Measurements from ENCODE around the gene NFKBIL1.
"Not testable (repeated sequence)": the region's sequence is repeated elsewhere in the genome, so short reads cannot be mapped to it uniquely, and the experiment has no call there.

NFKBIL1 gene

DNA sequence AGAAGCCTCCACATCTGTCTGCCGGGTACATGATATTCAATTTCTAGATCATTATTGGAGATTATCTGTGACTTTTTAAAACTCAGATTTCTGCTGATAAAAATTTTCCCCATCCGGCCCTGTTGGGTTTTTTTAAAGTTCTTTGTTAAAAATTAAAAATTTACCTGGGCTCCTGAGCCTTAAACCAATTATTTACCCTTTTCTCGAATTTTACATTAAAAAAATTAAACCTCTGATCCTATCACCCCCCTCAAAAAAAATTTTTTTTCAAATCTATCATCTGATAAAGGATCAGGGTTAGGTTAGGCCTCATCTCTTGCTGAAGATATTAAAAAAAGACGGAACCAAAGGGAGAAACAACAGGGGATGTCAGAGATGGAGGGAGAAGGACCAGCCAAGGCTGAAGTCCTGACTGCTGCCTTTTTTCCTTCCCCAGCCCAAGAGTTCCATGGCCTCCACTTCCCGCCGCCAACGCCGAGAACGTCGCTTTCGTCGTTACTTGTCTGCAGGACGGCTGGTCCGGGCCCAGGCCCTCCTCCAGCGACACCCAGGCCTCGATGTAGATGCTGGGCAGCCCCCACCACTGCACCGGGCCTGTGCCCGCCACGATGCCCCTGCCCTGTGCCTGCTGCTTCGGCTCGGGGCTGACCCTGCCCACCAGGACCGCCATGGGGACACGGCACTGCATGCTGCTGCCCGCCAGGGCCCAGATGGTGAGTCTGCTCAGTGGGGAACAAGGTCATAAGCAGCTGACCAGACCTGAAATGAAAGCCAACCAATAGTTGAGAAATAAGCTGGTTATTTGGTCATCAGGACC lies 527 bp downstream of the NFKBIL1 start:
- CTCF ChIA-PET = interaction anchor here (0.7 to 6.3 kb wide), 2 partner anchors 36 to 51 kb away, joined by 5 to 96 read pairs; no protein-coding TSS in a partner anchor
- TF ChIP-seq CTCF (conservative IDR thresholded peaks at IDR 0.05; ENCODE audit: low read depth) = no peak
- H3K27ac ChIP-seq = peak overlapping the region; percentile 76
- DNase-seq (ENCODE audit: low spot score) = no peak
- POLR2A ChIA-PET (ENCODE audit: low non-redundant PET) = no interaction called here

- CTCF ChIA-PET = interaction anchor here (6.3 kb wide), 1 partner anchor 50 kb away, joined by 96 read pairs; no protein-coding TSS in a partner anchor
- no peak for DNase-seq (ENCODE audit: low spot score)
- POLR2A ChIA-PET (ENCODE audit: low non-redundant PET) = no interaction called here
- H3K27ac ChIP-seq = peak overlapping the region; percentile 76
- TF ChIP-seq CTCF (conservative IDR thresholded peaks at IDR 0.05; ENCODE audit: low read depth) = no peak
These were observed 1.1 kb downstream of the NFKBIL1 start for GRCh38 chr6:31548544-31548873.

DNA sequence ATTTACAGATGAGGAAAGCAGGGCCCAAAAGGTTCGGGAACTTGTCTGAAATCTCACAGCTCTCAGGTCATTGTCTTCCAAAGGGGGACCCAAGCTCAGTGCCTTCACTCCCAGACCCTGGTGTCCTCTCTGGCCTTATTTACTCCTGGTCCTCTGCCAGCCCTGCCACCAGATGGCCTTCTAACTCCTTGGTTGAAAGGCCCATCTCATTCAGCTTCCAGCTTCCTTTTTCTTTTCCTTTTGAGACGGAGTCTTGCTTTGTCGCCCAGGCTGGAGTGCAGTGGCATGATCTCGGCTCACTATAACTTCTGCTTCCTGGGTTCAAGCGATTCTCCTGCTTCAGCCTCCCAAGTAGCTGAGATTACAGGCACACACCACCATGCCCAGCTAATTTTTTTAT lies 4.0 kb downstream of the NFKBIL1 start:
- CTCF ChIA-PET = interaction anchor here (0.6 to 1.5 kb wide), 4 partner anchors 30 to 57 kb away, joined by 3 to 16 read pairs (median 6); no protein-coding TSS in a partner anchor

DNA sequence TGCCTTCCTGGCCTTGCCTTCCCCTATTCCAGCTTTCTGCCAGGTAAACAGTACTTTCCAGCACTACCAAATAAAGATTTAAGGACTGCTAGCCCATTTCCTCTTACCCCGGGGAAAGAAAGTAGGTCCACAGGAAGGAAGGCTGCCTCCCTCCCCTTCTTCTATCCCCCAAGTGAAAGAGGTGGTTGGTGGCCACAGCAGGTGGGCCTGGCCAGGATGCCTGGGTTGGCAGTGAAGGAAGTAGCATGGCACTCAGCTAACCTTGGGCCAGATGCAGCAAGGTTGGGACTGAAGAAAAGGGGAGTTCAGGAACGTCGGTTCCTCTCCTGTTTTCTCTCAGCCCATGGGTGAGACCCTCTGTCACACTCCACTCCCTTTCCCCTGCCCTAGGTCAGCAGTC lies 8.9 kb downstream of the NFKBIL1 start:
- CTCF ChIA-PET = interaction anchor here (1.7 kb wide), 1 partner anchor 42 kb away, joined by 9 read pairs; no protein-coding TSS in a partner anchor
- no peak overlapping the region for H3K27ac ChIP-seq
- POLR2A ChIA-PET (ENCODE audit: low non-redundant PET) = no interaction called here
- DNase-seq (ENCODE audit: low spot score) = no peak
- TF ChIP-seq CTCF (conservative IDR thresholded peaks at IDR 0.05; ENCODE audit: low read depth) = no peak

More for the DNA sequence above, 4.0 kb downstream of the NFKBIL1 start:
- H3K27ac ChIP-seq = peak overlapping the region; percentile 16; the same call in 1 of the 2 replicates
- DNase-seq (ENCODE audit: low spot score) = not testable (repeated sequence)
- POLR2A ChIA-PET (ENCODE audit: low non-redundant PET) = interaction anchor here (0.6 to 1.1 kb wide), 2 partner anchors 47 to 139 kb away, joined by 3 to 10 read pairs; no protein-coding TSS in a partner anchor

GRCh38 chr6:31557443-31558317 lies 10.3 kb downstream of the NFKBIL1 start:
- DNase-seq (ENCODE audit: low spot score) = no peak
- ChIA-PET CTCF (interaction anchor here (1.3 kb wide), 1 partner anchor 23 kb away, joined by 3 read pairs; no protein-coding TSS in a partner anchor), POLR2A (ENCODE audit: low non-redundant PET) (no interaction called here)
- H3K27ac ChIP-seq = peak overlapping the region; percentile 57
- TF ChIP-seq CTCF (conservative IDR thresholded peaks at IDR 0.05; ENCODE audit: low read depth) = no peak

DNA sequence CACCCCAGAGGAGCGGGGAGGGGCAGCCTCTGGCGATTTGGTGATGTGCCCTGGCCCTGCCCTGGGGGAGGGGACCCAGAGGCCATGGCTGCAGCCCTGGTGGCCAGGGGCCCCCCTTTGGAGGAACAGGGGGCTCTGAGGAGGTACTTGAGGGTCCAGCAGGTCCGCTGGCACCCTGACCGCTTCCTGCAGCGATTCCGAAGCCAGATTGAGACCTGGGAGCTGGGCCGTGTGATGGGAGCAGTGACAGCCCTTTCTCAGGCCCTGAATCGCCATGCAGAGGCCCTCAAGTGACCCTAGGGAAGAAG lies 10.9 kb downstream of the NFKBIL1 start:
- no peak for TF ChIP-seq CTCF (conservative IDR thresholded peaks at IDR 0.05; ENCODE audit: low read depth)
- no peak for DNase-seq (ENCODE audit: low spot score)
- CTCF ChIA-PET = interaction anchor here (1.3 kb wide), 1 partner anchor 23 kb away, joined by 3 read pairs; no protein-coding TSS in a partner anchor
- POLR2A ChIA-PET (ENCODE audit: low non-redundant PET) = no interaction called here
- H3K27ac ChIP-seq = peak overlapping the region; percentile 57; the same call in 1 of the 2 replicates
